Umbilical cord (tissue), 2 donors: ENCODE measurements around the gene RERGL. TPM values are rescaled to one million over a fixed set of nuclear protein-coding genes. Genes with fewer than 3 reads are reported as not detected.
"Not testable (repeated sequence)": the region's sequence is repeated elsewhere in the genome, so short reads cannot be mapped to it uniquely, and the experiment has no call there.

Experiments used
- DNase-seq: peaks from one replicate; pipeline ENCODE4 v3.0.0-alpha.2; 2015; ENCODE audit warnings: low spot score
- total RNA-seq: library from RNA; depleted of rRNA; stranded (reverse); fragments of >200 nt; gene quantifications from one replicate; pipeline ENCODE4 v1.2.3, GENCODE V29; 2014; ENCODE audit warnings: low replicate concordance; ENCODE audit not compliant: insufficient read depth

Gene RERGL
- not detected for total RNA-seq

- no peak for DNase-seq
These were observed at the start of gene RERGL for GRCh38 chr12:18090093-18090492. Gene RERGL, minus strand, starts transcription at chr12:18090193. Its CDS starts 53 bp downstream, at chr12:18090140.

- no peak for DNase-seq
These were observed 49.3 kb upstream of the RERGL start for GRCh38 chr12:18139254-18139653.

DNA sequence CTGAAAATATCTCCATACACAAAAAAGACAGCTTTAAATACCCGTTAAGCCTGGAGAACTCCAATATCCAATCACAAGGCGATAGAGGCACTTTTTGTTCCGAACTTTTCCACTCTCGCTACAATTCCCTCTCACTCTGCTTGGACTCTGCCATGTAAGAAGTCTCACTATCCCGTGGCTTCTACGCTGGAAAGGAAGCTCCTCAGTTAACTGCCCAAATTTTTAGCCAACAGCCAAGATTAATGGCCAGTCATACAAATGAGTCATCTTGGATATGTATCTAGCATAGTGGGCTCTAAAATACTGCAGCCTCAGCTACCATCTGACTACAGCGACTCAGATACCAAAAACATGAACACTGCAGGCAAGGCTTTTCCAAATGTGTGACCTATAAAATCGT lies 45.5 kb upstream of the RERGL start:
- DNase-seq, result no peak

DNA sequence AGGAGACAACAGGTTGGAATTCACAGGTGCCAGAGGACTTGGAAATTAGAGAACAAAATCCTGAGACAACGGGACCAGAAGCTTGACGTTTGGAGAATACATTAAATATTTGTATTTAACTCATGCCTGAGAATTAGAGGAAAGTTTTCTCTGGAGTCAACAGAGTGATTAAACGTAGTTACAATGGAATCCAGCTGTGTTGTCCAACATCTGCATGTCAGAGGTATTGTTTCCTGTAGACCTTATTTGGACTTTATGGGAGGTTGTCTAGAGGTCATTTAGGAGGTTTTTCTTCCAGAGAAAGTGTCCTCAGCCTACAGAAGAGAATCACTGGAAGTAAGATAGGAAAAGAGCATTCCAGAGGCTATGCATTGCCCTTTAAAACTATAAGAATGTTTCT lies 45.1 kb upstream of the RERGL start:
- DNase-seq, result no peak

GRCh38 chr12:18130851-18131250 lies 40.9 kb upstream of the RERGL start:
- no peak for DNase-seq

DNA sequence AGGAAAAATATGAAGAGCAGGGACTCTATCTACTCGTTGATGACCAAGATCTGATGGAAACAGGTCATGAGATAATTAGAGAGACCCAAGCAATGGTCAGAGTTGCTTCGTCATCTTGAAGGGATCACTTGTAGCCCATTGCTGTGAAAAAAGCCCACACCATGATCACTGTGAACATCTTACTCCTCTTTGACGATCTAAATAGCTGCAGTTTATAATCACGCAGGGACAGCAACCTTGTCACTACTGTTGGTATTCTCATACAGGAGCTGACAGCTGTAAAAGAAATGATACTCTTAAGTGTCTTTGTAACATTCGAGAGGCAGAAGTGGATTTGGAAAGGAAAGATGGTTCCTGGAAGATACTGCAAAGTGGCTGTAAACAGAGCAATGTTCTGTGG lies 33.7 kb upstream of the RERGL start:
- DNase-seq, result no peak

DNA sequence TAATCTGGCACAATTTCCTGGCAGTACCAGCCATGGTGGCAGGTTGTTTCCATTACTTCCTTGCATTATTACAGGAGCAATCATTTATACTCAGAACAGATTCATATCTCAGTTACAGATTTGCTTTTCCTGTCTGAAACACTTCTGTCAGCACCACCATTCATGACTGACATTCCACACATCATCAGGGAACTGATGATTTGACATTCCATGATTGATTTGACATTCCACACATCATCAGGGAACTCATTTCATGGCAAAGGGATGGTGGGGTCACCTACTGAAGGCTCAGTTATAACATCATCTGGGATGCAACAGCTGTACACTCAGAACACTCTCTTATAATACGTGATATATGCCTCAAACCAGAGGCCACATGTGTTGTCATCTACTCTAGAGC lies 30.9 kb upstream of the RERGL start:
- DNase-seq, result no peak

GRCh38 chr12:18108611-18109010 lies 18.6 kb upstream of the RERGL start:
- DNase-seq, result no peak

GRCh38 chr12:18103624-18104023 lies 13.6 kb upstream of the RERGL start:
- no peak for DNase-seq

DNA sequence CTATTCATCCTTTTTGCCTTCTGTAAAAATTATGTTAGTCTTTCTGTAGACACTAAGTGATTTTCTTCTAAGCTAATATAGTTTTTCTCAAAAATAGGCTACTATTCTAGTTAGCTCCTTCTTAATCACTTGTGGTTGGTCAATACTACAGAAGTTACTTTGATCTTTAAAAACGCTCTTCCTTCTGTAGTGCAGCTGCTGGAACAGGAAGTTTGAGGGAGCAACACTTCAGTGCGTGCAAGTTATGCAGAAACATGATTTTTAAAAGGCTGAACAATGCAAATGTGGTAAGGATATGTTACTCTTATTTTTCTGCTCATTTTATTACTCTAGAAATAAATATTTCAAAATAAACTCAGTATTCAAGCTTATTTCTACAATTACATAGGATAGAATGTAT lies 11.1 kb upstream of the RERGL start:
- DNase-seq, result no peak

- no peak for DNase-seq
These were observed 5.9 kb downstream of the RERGL start for GRCh38 chr12:18084080-18084479.

GRCh38 chr12:18079541-18080246 lies 10.3 kb downstream of the RERGL start:
- no peak for DNase-seq

GRCh38 chr12:18074001-18074400 lies 16.0 kb downstream of the RERGL start:
- no peak for DNase-seq

DNA sequence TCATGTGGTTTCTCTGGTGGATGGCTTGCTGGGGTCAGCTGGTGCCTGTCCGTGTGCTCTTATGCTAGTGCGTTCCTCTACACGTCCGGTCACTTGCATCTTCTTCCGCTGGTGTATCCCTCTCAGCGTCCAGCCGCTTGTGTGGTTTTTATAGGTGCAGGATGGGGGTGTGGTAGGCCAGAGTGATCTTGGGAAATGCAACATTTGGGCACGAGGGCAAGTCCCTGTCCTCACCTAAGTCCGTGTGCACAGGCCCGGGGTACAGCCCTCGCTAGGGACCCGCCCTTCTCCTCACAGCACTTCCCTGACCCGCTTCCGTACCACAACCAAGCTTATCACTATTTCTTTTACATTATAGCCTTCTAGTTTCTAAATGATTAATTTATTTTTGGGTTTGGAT lies 17.3 kb downstream of the RERGL start:
- DNase-seq, result no peak

- no peak for DNase-seq
These were observed 18.7 kb downstream of the RERGL start for GRCh38 chr12:18071336-18071735.

GRCh38 chr12:18068355-18068754 lies 21.6 kb downstream of the RERGL start:
- no peak for DNase-seq

- no peak for DNase-seq
These were observed 23.3 kb downstream of the RERGL start for GRCh38 chr12:18066666-18067065.

DNA sequence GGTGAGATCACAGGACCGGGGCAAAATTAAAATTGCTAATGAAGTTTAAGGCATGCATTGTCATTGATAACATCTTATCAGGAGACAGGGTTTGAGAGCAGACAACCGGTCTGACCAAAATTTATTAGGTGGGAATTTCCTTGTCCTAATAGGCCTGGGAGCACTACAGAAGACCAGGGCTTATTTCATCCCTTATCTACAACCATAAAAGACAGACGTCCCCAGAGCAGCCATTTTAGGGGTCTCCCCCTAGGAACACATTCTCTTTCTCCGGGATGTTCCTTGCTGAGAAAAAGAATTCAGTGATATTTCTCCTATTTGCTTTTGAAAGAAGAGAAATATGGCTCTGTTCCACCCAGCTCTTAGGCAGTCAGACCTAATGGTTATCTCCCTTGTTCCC lies 27.1 kb downstream of the RERGL start:
- not testable (repeated sequence) for DNase-seq

DNA sequence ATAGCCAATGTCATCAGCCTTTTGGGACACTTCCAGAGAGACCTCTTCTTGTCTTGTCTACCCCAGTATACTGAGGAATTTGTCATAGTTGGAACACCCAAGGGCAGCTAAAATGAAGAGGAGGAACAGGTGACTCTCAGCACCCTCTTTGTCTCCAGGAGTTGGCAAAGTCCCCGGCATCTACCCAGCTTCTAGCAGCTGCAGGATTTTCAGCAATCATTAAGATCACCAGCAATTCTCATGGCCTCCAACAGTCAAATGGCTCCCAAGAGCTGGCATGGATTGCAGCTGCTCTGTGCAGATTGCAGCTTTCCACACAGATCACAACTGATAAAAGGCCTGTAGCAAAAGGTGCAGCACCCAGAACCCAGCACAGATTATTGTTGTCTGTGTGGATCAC lies 32.9 kb downstream of the RERGL start:
- no peak for DNase-seq

- no peak for DNase-seq
These were observed 34.9 kb downstream of the RERGL start for GRCh38 chr12:18054925-18055619.

DNA sequence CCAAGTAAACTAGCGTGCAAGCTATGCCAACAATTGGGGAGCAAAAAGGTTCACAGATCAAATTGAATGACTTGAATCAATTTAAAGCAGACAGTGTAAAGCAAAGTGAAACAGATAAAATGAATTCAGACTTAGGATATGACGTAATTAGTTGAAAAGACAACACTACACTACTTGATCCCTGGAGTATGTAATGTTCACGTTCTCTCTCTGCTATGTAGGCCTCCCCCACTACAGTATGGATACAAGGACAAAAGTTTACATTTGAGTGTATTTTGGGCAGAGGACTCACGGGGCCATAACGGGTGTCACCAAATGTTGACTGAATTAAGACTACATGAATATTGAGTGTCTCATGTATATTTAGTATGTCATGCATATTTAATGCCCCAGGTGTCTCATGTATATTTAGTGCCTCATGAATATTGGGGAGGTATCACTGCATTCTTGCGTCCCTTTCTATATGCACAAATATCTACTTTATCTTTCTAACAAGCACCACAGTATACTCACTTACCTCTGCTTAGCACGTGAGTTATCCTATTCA lies 44.5 kb downstream of the RERGL start:
- DNase-seq, result no peak

DNA sequence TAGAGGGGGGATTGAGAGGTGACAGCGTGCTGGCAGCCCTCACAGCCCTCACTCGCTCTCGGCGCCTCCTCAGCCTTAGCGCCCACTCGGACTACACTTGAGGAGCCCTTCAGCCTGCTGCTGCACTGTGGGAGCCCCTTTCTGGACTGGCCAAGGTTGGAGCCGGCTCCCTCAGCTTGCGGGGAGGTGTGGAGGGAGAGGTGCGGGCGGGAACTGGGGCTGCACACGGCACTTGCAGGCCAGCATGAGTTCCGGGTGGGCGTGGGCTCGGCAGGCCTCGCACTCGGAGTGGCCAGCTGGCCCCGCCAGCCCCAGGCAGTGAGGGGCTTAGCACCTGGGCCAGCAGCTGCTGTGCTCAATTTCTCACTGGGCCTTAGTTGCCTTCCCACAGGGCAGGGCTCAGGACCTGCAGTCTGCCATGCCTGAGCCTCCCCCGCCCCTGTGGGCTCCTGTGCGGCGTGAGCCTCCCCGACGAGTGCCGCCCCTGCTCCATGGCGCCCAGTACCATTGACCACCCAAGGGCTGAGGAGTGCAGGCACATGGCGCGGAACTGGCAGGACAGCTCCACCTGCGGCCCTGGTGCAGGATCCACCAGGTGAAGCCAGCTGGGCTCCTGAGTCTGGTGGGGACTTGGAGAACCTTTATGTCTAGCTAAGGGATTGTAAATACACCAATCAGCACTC lies 49.8 kb downstream of the RERGL start:
- DNase-seq, result not testable (repeated sequence)
